Fibroblast of lung (primary cell): ENCODE data around the gene CRYL1. TPM values are rescaled to one million over a fixed set of nuclear protein-coding genes. Genes with fewer than 3 reads are reported as not detected.

Experiments
- DNase-seq, 2 donors: peaks; one replicate each; pipeline versions ENCODE4 v3.0.0 to v3.0.0-alpha.2; 2010; ENCODE audit warnings: low read depth in 2 of 2
- H2AFZ ChIP-seq: 2 replicates; pipeline ENCODE4 v1.5.1; 2012; ENCODE audit warnings: low read length, control low read depth, inconsistent platforms
- H3K27ac ChIP-seq: 2 replicates; pipeline ENCODE4 v1.5.1; 2011; ENCODE audit warnings: low read length, control low read depth; ENCODE audit not compliant: insufficient read depth
- H3K27me3 ChIP-seq: 2 replicates; pipeline ENCODE4 v1.5.1; 2011; ENCODE audit warnings: mild to moderate bottlenecking, low read length; ENCODE audit not compliant: control insufficient read depth, insufficient read depth
- H3K36me3 ChIP-seq: 2 replicates; pipeline ENCODE4 v1.5.1; 2011; ENCODE audit warnings: low read length; ENCODE audit not compliant: control insufficient read depth, insufficient read depth
- H3K4me1 ChIP-seq: 2 replicates; pipeline ENCODE4 v1.5.1; 2011; ENCODE audit warnings: low read length; ENCODE audit not compliant: control insufficient read depth, insufficient read depth; ENCODE audit errors: extremely low read depth
- H3K4me2 ChIP-seq: 2 replicates; pipeline ENCODE4 v1.5.1; 2011; ENCODE audit warnings: low read length, control low read depth; ENCODE audit not compliant: insufficient read depth; ENCODE audit errors: extremely low read depth
- H3K4me3 ChIP-seq, 4 experiments: fragments of 200-600 bp in 1 of 4; sonication (generic) in 1 of 4; replicated peaks in 1 of 4; 2 replicates each; pipeline ENCODE4 v1.5.1; 2011 to 2016; ENCODE audit warnings: low read length in 4 of 4, low read depth in 3 of 4, mild to moderate bottlenecking in 3 of 4, control low read depth in 2 of 4, inconsistent platforms in 1 of 4, mixed read lengths in 1 of 4; ENCODE audit not compliant: insufficient read depth in 1 of 4; ENCODE audit errors: control extremely low read depth in 1 of 4
- H3K79me2 ChIP-seq: 2 replicates; pipeline ENCODE4 v1.5.1; 2012; ENCODE audit warnings: mild to moderate bottlenecking, low read length, inconsistent platforms; ENCODE audit not compliant: control insufficient read depth, insufficient read depth
- H3K9ac ChIP-seq: 2 replicates; pipeline ENCODE4 v1.5.1; 2011; ENCODE audit warnings: mild to moderate bottlenecking, low read length, control low read depth; ENCODE audit not compliant: insufficient read depth
- H3K9me3 ChIP-seq: 2 replicates; pipeline ENCODE4 v1.5.1; 2012; ENCODE audit warnings: low read depth, low read length; ENCODE audit not compliant: control insufficient read depth, insufficient read depth
- H4K20me1 ChIP-seq: 2 replicates; pipeline ENCODE4 v1.5.1; 2011; ENCODE audit warnings: low read length; ENCODE audit not compliant: control insufficient read depth, insufficient read depth; ENCODE audit errors: extremely low read depth
- EZH2 ChIP-seq: IDR thresholded peaks from 2 replicates; pipeline ENCODE4 v1.5.1; 2012; ENCODE audit warnings: low read length, control low read depth, mild to moderate bottlenecking; ENCODE audit errors: missing control alignments
- polyA plus RNA-seq, 2 donors: library from polyadenylated mRNA; depleted of rRNA in 1 of 2; stranded (reverse) in 1 of 2; unstranded in 1 of 2; fragments of >200 nt; gene quantifications; 2 replicates each; pipeline ENCODE4 v1.2.1, GENCODE V29; 2011 to 2012; ENCODE audit warnings: missing spikeins in 1 of 2
- total RNA-seq: library from RNA; depleted of rRNA; stranded (reverse); fragments of >200 nt; gene quantifications from 2 replicates; pipeline ENCODE4 v1.2.1, GENCODE V29; 2014
- TF ChIP-seq, protein P1 (sequence below), 2 donors: IDR thresholded peaks in 1 of 2; conservative IDR thresholded peaks in 1 of 2; 1 replicate in 1 of 2; 2 replicates in 1 of 2; pipeline ENCODE4 v1.5.1; 2011 to 2012; ENCODE audit warnings: low read length in 2 of 2, control low read depth in 1 of 2, inconsistent platforms in 1 of 2, low read depth in 1 of 2, mild to moderate bottlenecking in 1 of 2

CRYL1 gene
- total and polyA plus RNA-seq, 2 donors (not counting 1 experiment from before 2014, with no cell fraction given): 18.3 to 20.1 TPM

DNA sequence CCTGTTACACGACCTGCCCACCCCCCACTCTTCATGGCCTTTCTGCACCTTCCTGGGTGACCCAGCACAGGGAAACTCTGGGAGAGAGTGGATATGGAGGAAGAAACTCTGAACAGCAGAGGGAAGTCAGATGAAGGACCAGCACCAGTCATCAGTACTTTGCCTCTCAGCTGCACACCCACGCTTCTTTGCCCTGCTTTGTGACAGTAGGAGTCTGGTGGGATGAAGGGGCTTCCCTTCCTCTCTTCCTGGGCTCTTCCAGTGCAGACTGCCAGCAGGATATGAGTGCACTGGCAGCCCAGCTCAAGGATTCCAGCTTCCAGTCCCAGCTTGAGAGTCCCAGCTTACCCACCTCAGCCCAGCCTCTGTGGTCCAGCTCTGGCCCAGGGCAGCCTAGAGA, 68.9 kb downstream of the CRYL1 start:
- H3K9ac ChIP-seq: no peak overlapping the region
- H3K4me2 ChIP-seq: no peak overlapping the region
- H3K36me3 ChIP-seq: no peaks in the 10 kb centered on the region
- H3K79me2 ChIP-seq: no peaks in the 10 kb centered on the region
- H3K27ac ChIP-seq: no peak overlapping the region
- H3K27me3 ChIP-seq: no peaks in the 10 kb centered on the region
- no peaks in the 10 kb centered on the region for H4K20me1 ChIP-seq
- no peaks in the 10 kb centered on the region for H3K4me1 ChIP-seq
- TF ChIP-seq EZH2: no peak
- TF ChIP-seq, protein P1, sequence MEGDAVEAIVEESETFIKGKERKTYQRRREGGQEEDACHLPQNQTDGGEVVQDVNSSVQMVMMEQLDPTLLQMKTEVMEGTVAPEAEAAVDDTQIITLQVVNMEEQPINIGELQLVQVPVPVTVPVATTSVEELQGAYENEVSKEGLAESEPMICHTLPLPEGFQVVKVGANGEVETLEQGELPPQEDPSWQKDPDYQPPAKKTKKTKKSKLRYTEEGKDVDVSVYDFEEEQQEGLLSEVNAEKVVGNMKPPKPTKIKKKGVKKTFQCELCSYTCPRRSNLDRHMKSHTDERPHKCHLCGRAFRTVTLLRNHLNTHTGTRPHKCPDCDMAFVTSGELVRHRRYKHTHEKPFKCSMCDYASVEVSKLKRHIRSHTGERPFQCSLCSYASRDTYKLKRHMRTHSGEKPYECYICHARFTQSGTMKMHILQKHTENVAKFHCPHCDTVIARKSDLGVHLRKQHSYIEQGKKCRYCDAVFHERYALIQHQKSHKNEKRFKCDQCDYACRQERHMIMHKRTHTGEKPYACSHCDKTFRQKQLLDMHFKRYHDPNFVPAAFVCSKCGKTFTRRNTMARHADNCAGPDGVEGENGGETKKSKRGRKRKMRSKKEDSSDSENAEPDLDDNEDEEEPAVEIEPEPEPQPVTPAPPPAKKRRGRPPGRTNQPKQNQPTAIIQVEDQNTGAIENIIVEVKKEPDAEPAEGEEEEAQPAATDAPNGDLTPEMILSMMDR (conservative IDR thresholded peaks at IDR 0.05 in 1 of 2, IDR thresholded peaks at IDR 0.05 in 1 of 2; ENCODE audit: low read depth in 1 of 2, low read length in 2 of 2): no peak
- H3K9me3 ChIP-seq: no peaks in the 10 kb centered on the region
- DNase-seq: no peak
- no peak overlapping the region for H3K4me3 ChIP-seq
- H2AFZ ChIP-seq: no peak overlapping the region

DNA sequence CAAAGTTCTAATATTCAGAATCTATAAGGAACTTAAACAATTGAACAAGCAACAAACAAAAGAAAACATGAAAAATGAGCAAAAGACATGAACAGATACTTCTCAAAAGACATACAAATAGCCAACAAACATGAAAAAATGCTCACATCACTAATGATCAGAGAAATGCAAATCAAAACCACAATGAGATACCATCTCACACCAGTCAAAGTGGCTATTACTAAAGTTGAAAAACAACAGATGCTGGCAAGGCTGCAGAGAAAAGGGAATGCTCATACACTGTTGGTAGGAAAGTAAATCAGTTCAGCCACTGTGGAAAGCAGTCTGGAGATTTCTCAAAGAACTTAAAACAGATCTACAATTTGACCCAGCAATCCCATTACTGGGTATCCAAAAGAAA, 74.3 kb downstream of the CRYL1 start:
- H3K36me3 ChIP-seq: no peaks in the 10 kb centered on the region
- H2AFZ ChIP-seq: no peak overlapping the region
- H3K9me3 ChIP-seq: no peaks in the 10 kb centered on the region
- no peak for DNase-seq
- no peak overlapping the region for H3K4me2 ChIP-seq
- no peaks in the 10 kb centered on the region for H4K20me1 ChIP-seq
- no peaks in the 10 kb centered on the region for H3K4me1 ChIP-seq
- no peak overlapping the region for H3K9ac ChIP-seq
- no peak overlapping the region for H3K4me3 ChIP-seq
- H3K27ac ChIP-seq: no peak overlapping the region
- no peak for TF ChIP-seq EZH2
- TF ChIP-seq, protein P1 (conservative IDR thresholded peaks at IDR 0.05 in 1 of 2, IDR thresholded peaks at IDR 0.05 in 1 of 2; ENCODE audit: low read depth in 1 of 2, low read length in 2 of 2): no peak
- H3K27me3 ChIP-seq: no peaks in the 10 kb centered on the region
- no peaks in the 10 kb centered on the region for H3K79me2 ChIP-seq

DNA sequence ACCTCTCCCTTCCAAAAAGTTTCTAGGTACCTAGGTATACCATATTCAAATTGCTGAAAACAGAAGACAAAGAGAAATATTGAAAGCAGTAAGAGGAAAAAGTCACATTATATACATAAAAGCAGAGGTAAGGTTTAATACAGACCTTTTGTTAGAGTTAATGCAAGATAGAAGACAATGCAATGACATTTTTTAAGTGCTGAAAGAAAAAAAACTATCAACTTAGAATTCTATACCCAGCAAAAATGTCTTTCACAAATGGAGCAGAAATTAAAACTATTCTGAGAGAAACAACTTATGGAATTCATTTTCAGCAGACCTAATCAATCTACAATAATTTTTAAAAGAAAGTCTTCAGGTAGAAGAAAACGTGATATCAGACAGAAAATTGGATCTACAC, 77.2 kb downstream of the CRYL1 start:
- TF ChIP-seq, protein P1 (conservative IDR thresholded peaks at IDR 0.05 in 1 of 2, IDR thresholded peaks at IDR 0.05 in 1 of 2; ENCODE audit: low read depth in 1 of 2, low read length in 2 of 2): no peak
- Histone ChIP-seq H3K9me3 (no peaks in the 10 kb centered on the region), H3K4me3 (no peak overlapping the region), H4K20me1 (no peaks in the 10 kb centered on the region), H3K4me1 (no peaks in the 10 kb centered on the region), H3K79me2 (no peaks in the 10 kb centered on the region), H3K36me3 (no peaks in the 10 kb centered on the region), H2AFZ (no peak overlapping the region), H3K4me2 (no peak overlapping the region), H3K9ac (no peak overlapping the region), H3K27ac (no peak overlapping the region), H3K27me3 (no peaks in the 10 kb centered on the region)
- DNase-seq: no peak
